GM18519 (cell line): Measurements from ENCODE around the gene LRRC46.

ENCODE experiments used
- ATAC-seq: cut with Tn5 transposase; IDR thresholded peaks from one replicate; pipeline ENCODE4 v1.9.1; 2021; ENCODE audit warnings: mild to moderate bottlenecking, moderate library complexity; ENCODE audit not compliant: unreplicated experiment, low FRiP score

Gene LRRC46

GRCh38 chr17:47831003-47831933, at the start of gene LRRC46, which contains the start of gene MRPL10:
TSS of gene LRRC46 (plus strand) at chr17:47831670. CDS start at chr17:47831990, 320 bp downstream.
TSS of gene MRPL10 (minus strand) at chr17:47831541. CDS start at chr17:47831511, 30 bp downstream.
- peak; percentile 70 for ATAC-seq

GRCh38 chr17:47785538-47786123, 45.8 kb upstream of the LRRC46 start:
- no peak for ATAC-seq

- ATAC-seq = no peak
Measured at GRCh38 chr17:47789611-47790561, 41.6 kb upstream of the LRRC46 start.

- no peak for ATAC-seq
Measured at GRCh38 chr17:47791025-47791424, 40.4 kb upstream of the LRRC46 start.

- no peak for ATAC-seq
Measured at GRCh38 chr17:47792457-47792856, 39.0 kb upstream of the LRRC46 start.

GRCh38 chr17:47792979-47793378, 38.5 kb upstream of the LRRC46 start:
- no peak for ATAC-seq

- ATAC-seq = no peak
Measured at GRCh38 chr17:47797797-47798196, 33.7 kb upstream of the LRRC46 start.

GRCh38 chr17:47800686-47801085, 30.8 kb upstream of the LRRC46 start:
- ATAC-seq = no peak

- no peak for ATAC-seq
Measured at GRCh38 chr17:47801176-47801765, 30.2 kb upstream of the LRRC46 start.

- no peak for ATAC-seq
Measured at GRCh38 chr17:47801906-47802305, 29.6 kb upstream of the LRRC46 start.

- no peak for ATAC-seq
Measured at GRCh38 chr17:47802341-47803022, 29.0 kb upstream of the LRRC46 start.

- ATAC-seq = no peak
Measured at GRCh38 chr17:47803201-47803600, 28.3 kb upstream of the LRRC46 start.

GRCh38 chr17:47803751-47804150, 27.7 kb upstream of the LRRC46 start:
- no peak for ATAC-seq

- ATAC-seq = no peak
Measured at GRCh38 chr17:47804461-47804860, 27.0 kb upstream of the LRRC46 start.

GRCh38 chr17:47806026-47806912, 25.2 kb upstream of the LRRC46 start:
- ATAC-seq = no peak

- ATAC-seq = no peak
Measured at GRCh38 chr17:47806913-47807255, 24.6 kb upstream of the LRRC46 start.

- no peak for ATAC-seq
Measured at GRCh38 chr17:47807421-47807820, 24.0 kb upstream of the LRRC46 start.

- no peak for ATAC-seq
Measured at GRCh38 chr17:47808036-47808829, 23.2 kb upstream of the LRRC46 start.
